ENCODE results near the gene CCDC60. TPM values are rescaled to one million over a fixed set of nuclear protein-coding genes. Genes with fewer than 3 reads are reported as not detected.

CCDC60 gene
- total and polyA plus RNA-seq, 8 donors, result 4.1 TPM; not detected in 7

DNA sequence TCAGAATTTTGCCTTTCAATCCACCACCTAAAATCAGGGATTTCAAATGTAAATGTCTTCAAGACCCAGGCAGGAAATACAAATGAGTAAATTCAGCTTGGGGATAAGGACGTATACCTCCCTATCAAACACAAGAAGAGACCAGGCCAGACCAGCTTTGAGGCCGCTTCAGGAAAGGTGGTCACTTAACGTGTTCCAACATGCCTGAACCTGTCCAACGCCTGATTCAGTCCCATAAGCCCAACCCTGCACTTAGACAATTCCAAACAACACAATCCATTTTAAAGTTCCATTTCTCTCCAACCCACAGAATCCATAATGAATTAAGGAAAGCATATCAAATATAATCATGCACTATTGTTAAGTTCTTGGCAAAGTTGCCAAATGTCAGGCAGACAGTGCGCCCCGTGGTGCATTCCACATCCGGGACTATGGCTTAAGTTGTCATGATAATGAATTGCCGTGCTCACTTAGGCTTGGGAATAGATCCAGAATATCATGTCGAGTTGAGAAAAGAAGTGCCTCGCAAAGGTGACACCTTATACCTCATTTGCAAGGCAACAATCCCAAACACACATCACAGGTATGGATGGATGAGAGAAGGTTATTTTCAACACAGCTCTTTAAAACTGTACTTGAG lies 35.5 kb downstream of the CCDC60 start:
- no peaks in the 10 kb centered on the region for H3K36me3 ChIP-seq
- peaks cover 0 to 23% (median 3%) of the 10 kb centered on the region in 4 donors for H3K4me1 ChIP-seq
- no peak overlapping the region for H3K4me3 ChIP-seq
- 45 to 64% (median 60%) methylated on average over 10 of the region's 10 CpGs for WGBS, 5 donors
- intact Hi-C loops (cut with DNase I; ENCODE audit: low total_unique reads), result no loop called here
- no peaks in the 10 kb centered on the region for H3K9me3 ChIP-seq
- peak in 1 of 3 donors; percentile 36 for TF ChIP-seq POLR2AphosphoS5 (IDR thresholded peaks at IDR 0.05)
- no peak for TF ChIP-seq EP300 (IDR thresholded peaks at IDR 0.05)
- TF ChIP-seq, protein P1, sequence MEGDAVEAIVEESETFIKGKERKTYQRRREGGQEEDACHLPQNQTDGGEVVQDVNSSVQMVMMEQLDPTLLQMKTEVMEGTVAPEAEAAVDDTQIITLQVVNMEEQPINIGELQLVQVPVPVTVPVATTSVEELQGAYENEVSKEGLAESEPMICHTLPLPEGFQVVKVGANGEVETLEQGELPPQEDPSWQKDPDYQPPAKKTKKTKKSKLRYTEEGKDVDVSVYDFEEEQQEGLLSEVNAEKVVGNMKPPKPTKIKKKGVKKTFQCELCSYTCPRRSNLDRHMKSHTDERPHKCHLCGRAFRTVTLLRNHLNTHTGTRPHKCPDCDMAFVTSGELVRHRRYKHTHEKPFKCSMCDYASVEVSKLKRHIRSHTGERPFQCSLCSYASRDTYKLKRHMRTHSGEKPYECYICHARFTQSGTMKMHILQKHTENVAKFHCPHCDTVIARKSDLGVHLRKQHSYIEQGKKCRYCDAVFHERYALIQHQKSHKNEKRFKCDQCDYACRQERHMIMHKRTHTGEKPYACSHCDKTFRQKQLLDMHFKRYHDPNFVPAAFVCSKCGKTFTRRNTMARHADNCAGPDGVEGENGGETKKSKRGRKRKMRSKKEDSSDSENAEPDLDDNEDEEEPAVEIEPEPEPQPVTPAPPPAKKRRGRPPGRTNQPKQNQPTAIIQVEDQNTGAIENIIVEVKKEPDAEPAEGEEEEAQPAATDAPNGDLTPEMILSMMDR (IDR thresholded peaks at IDR 0.05), result no peak
- no peak for TF ChIP-seq POLR2A (IDR thresholded peaks at IDR 0.05)
- peak in 1 of 2 donors; percentile 44 for DNase-seq
- H3K27me3 ChIP-seq, result no peaks in the 10 kb centered on the region
- peak overlapping the region in 1 of 5 donors; percentile 45 for H3K27ac ChIP-seq

DNA sequence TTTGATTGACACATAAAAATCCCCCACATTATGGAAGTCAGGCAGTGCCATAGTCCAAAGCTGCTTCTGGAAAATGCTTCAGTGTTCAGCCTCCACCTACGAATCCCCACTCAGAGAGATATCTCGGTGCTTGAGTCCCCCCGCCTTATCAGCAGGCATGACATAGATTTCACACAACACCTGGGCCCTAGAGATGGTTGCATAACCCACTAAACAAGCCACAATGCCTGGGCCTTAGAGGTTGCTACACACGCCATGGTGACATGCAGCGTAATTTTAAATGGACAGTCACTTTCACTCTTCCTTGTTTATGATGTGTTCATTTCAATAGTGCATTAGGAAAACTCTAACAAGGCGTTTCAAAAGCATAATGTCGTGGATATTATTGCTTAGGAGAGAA lies 38.0 kb downstream of the CCDC60 start:
- Histone ChIP-seq H3K27ac (no peak overlapping the region), H3K36me3 (no peaks in the 10 kb centered on the region), H3K4me1 (peaks cover 0 to 16% (median 0%) of the 10 kb centered on the region in 4 donors), H3K9me3 (no peaks in the 10 kb centered on the region), H3K27me3 (no peaks in the 10 kb centered on the region), H3K4me3 (no peak overlapping the region)
- WGBS, 5 donors, result 56 to 60% (median 59%) methylated on average over 7 of the region's 7 CpGs
- TF ChIP-seq EP300 (IDR thresholded peaks at IDR 0.05) (no peak), POLR2AphosphoS5 (IDR thresholded peaks at IDR 0.05) (no peak), POLR2A (IDR thresholded peaks at IDR 0.05) (no peak)
- TF ChIP-seq, protein P1 (IDR thresholded peaks at IDR 0.05), result no peak
- intact Hi-C loops (cut with DNase I; ENCODE audit: low total_unique reads), result no loop called here
- no peak for DNase-seq

DNA sequence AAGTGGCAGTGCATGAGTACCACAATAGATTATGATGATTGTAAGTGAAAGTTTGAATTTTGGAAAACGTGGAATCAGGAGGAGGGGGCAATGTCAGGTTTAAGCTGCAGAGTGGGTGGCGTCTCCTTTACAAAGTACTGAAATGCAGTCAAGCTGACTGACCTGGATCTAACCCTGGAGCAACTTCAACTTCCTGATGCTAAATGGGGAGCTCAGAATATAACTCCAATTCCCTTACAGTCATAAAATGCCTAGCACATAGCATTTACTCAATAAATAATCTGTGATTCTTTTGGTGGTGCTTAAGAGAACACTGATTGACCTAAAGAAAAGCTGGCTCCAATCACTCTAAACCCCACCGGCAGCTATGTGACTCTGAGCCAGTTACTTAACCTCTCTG lies 38.5 kb downstream of the CCDC60 start:
- intact Hi-C loops (cut with DNase I; ENCODE audit: low total_unique reads), result no loop called here
- WGBS, 5 donors, result 41 to 58% (median 58%) methylated on average over 3 of the region's 3 CpGs
- no peak for TF ChIP-seq POLR2AphosphoS5 (IDR thresholded peaks at IDR 0.05)
- TF ChIP-seq EP300 (IDR thresholded peaks at IDR 0.05), result no peak
- TF ChIP-seq, protein P1 (IDR thresholded peaks at IDR 0.05), result no peak
- TF ChIP-seq POLR2A (IDR thresholded peaks at IDR 0.05), result no peak
- DNase-seq, result no peak
- Histone ChIP-seq H3K27ac (no peak overlapping the region), H3K27me3 (no peaks in the 10 kb centered on the region), H3K4me3 (no peak overlapping the region), H3K36me3 (no peaks in the 10 kb centered on the region), H3K9me3 (no peaks in the 10 kb centered on the region), H3K4me1 (peaks cover 0 to 16% (median 0%) of the 10 kb centered on the region in 4 donors)

- Histone ChIP-seq H3K27me3 (no peaks in the 10 kb centered on the region), H3K9me3 (no peaks in the 10 kb centered on the region), H3K4me3 (no peak overlapping the region), H3K36me3 (no peaks in the 10 kb centered on the region), H3K27ac (no peak overlapping the region), H3K4me1 (peaks cover 0 to 16% (median 0%) of the 10 kb centered on the region in 4 donors)
- WGBS, 5 donors, result 13 to 37% (median 28%) methylated on average over 2 of the region's 2 CpGs
- no peak for DNase-seq
- intact Hi-C loops (cut with DNase I; ENCODE audit: low total_unique reads), result no loop called here
- TF ChIP-seq POLR2A (IDR thresholded peaks at IDR 0.05), result no peak
- TF ChIP-seq POLR2AphosphoS5 (IDR thresholded peaks at IDR 0.05), result no peak
- TF ChIP-seq, protein P1 (IDR thresholded peaks at IDR 0.05), result no peak
- TF ChIP-seq EP300 (IDR thresholded peaks at IDR 0.05), result no peak
These were observed 39.1 kb downstream of the CCDC60 start for GRCh38 chr12:119373666-119374065.

All from stomach (tissue), 9 donors.